Measurements from ENCODE around the gene OLR1.
"Not testable (repeated sequence)": the region's sequence is repeated elsewhere in the genome, so short reads cannot be mapped to it uniquely, and the experiment has no call there.

Gene OLR1

GRCh38 chr12:10171973-10172728, at the start of gene OLR1:
Gene OLR1, minus strand, starts transcription at chr12:10172132. Its CDS starts 55 bp downstream, at chr12:10172077.
- FAIRE-seq = no peak

DNA sequence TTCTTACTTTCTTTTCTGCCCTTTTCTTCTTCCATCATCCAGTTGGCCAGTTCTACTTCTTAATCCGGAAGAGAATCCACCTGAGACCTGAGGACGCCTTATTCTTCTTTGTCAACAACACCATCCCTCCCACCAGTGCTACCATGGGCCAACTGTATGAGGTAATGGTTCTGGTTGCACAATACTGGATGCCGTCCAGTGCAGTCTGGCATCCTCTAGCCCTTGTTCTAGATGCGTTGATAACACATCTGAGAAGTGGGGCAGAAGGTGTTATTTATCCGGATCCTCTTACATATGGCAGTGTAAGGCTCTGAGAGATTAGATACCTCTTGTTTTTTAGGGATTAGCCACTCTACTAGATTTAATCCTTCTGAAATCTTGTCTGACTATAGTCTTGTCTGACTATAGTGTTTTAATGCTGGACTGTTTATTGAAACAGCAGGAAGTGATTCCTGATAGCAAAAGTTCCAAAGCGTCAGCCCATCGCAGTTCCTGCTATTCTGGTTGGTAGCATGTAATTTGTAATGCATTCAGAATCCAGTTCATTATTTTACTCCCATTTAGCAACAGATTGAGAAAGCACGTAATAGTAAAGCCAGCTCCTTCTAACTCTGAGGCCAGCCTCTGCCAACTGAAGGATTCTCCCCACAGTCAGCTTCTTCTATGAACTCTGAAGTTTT, 48.6 kb upstream of the OLR1 start:
- FAIRE-seq = no peak

DNA sequence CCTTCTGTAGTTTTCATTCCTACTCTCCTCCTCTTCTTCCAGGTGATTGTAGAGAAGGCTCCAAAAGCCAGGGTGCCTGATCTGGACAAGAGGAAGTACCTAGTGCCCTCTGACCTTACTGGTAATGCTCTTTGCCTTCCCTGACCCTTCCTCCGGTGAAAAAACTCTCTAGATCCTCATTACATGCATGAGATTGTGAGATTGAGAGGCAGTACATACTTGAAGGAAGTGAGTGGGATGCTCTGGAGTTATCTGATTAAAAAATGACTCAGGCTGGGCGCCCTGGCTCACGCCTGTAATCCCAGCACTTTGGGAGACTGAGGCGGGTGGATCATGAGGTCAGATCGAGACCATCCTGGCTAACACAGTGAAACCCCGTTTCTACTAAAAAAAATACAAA, 46.1 kb upstream of the OLR1 start:
- no peak for FAIRE-seq

GRCh38 chr12:10215946-10216345, 44.0 kb upstream of the OLR1 start:
- FAIRE-seq = peak; percentile 3

GRCh38 chr12:10215436-10215835, 43.5 kb upstream of the OLR1 start:
- FAIRE-seq = no peak

GRCh38 chr12:10214895-10215267, 42.9 kb upstream of the OLR1 start:
- FAIRE-seq = no peak

- FAIRE-seq = no peak
These were observed 42.4 kb upstream of the OLR1 start for GRCh38 chr12:10214136-10214894.

DNA sequence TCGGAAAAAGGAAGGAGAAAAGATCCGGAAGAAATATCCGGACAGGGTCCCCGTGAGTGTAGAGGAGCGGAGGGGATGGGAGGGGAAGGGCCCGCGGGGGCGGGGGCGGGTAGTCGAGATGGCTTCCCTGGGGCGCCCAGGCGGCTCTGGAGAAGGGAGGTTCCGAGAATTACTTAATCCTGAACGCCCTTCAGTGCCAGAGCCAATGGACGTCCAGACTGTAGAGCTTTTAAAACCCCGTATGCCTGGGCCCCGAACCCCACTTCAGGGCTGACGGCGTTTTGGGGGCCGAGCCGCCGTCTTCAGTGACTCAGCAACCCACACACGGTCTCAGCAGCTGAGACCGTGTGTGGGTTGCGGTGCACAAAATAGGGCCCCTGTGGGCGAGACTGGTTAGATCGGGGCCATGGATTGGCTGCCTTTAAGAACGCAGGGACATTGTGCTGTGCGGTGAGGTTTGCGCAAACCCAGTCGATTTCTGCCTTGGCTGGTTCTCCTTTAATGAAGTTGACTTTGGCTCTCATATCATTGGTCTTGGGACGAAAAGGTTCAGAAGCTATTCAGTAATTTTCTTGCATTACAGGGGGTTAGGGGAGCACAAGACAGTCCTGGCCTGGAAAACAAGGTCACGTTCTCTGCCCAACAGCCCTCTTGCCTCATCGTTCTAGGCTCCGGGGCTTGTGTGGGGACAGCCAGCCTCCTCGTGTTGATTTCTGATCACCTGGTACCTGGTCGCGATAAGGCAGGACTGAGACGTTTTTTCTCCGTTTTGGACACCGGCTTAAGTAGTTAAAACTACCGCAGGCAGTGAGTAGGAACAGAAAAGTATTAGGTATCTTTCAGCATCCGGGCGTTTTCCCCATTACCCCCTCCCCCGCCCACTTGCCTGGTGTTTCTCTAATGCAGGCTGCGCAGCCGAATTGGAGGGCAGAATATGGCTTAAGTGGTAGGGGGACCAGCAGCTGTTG, 41.5 kb upstream of the OLR1 start:
- no peak for FAIRE-seq

- FAIRE-seq = no peak
These were observed 40.8 kb upstream of the OLR1 start, which contains the start of gene GABARAPL1 for GRCh38 chr12:10212739-10213131. Gene GABARAPL1, plus strand, starts transcription at chr12:10212877. Its CDS starts 253 bp downstream, at chr12:10213130.

GRCh38 chr12:10211940-10212738, 40.2 kb upstream of the OLR1 start:
- FAIRE-seq = peak; percentile 94

GRCh38 chr12:10211101-10211939, 39.4 kb upstream of the OLR1 start:
- no peak for FAIRE-seq

DNA sequence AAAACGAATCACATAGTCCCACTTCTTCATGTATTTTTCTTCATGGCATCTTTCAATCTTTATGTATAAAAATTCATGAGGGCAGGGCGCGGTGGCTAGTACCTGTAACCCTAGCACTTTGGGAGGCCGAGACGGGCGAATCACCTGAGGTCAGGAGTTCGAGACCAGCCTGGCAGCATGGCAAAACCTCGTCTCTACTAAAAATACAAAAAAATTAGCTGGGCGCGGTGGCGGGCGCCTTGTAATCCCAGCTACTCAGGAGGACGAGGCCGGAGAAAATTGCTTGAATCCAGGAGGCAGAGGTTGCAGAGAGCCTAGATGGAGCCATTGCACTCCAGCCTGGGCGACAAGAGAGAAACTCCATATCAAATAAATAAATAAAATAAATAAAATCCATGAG, 38.3 kb upstream of the OLR1 start:
- FAIRE-seq = no peak

- no peak for FAIRE-seq
These were observed 35.2 kb upstream of the OLR1 start for GRCh38 chr12:10207136-10207535.

DNA sequence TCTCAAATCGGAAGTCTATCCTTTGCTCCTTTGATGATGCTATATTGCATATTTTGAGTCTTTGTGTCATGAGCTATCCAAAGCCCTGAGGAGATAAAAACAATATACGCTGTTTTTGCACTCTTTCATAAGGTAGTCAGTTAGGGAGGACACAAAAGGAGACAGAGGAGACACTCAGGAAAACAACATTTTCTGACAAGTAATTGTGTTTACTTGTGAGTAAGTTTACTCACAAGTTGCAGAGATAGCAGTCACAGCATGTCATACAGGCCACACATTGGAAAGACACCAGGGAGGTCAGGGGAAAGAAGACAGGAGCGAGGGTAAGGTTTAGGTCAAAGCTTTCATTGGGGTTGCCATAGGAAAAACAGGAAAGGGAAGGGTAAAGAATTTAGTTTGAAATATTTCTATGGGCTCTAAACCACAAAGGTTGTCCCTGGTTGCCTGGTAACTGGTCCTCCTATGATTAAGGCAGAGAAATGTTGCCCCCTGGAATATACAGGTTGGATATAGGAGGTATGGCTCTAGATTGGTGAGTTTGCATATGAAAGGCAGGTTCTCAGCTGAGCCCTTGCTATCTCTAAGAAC, 33.4 kb upstream of the OLR1 start:
- FAIRE-seq = no peak

- FAIRE-seq = not testable (repeated sequence)
These were observed 32.6 kb upstream of the OLR1 start for GRCh38 chr12:10204495-10204894.

- FAIRE-seq = no peak
These were observed 25.9 kb upstream of the OLR1 start for GRCh38 chr12:10197879-10198278.

GRCh38 chr12:10196210-10196609, 24.3 kb upstream of the OLR1 start:
- FAIRE-seq = no peak

DNA sequence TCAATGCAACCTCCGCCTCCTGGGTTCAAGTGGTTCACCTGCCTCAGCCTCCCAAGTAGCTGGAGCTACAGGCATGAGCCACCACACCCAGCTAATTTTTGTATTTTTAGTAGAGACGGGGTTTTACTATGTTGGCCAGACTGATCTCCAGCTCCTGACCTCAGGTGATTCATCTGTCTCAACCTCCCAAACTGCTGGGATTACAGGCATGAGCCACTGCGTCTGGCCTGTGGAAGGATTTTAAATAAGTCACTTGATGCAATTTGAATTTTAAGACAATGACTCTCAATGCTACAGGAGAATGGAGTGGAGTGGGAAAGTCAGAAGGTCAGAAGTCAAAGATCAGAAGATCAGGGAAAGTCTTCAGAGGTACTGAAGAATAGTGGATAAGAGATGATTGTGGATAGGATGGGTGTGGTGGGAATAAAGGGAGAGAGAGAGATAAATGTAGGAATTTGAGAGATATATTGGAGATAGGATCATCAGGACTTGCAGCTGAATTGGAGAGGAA, 22.3 kb upstream of the OLR1 start:
- no peak for FAIRE-seq

GRCh38 chr12:10191865-10192264, 19.9 kb upstream of the OLR1 start:
- no peak for FAIRE-seq
